Posterior vena cava (tissue), 2 donors: ENCODE data around the gene IMPG1. TPM values are rescaled to one million over a fixed set of nuclear protein-coding genes. Genes with fewer than 3 reads are reported as not detected.

ENCODE experiments used
- DNase-seq: peaks from one replicate; pipeline ENCODE4 v3.0.0-alpha.2; 2020; ENCODE audit warnings: low spot score
- intact Hi-C, 2 donors: fragments of 100-400 bp; cut with DNase I; formaldehyde crosslinking; loops; one replicate each; pipeline versions ENCODE4 v1.14.1 to v1.14.2; 2022 to 2023
- long read RNA-seq, 2 donors: library from polyadenylated mRNA; unstranded; transcript quantifications; one replicate each; pipeline ENCODE4 v2.0.0, GENCODE V29; 2020 to 2021
- total RNA-seq, 2 donors: library from RNA; stranded (reverse); fragmentation: NEBNext Ultra II Directional; extraction: Animal tissue kit (Norgen Biotek cat#: 25700); gene quantifications; one replicate each; pipeline ENCODE4 v1.2.1, GENCODE V29; 2021
- donor health status: DM: yes; HTN: yes; CAD: no.
- donor health status: DM: yes; HTN: yes; CAD: no.

Gene IMPG1, protein sequence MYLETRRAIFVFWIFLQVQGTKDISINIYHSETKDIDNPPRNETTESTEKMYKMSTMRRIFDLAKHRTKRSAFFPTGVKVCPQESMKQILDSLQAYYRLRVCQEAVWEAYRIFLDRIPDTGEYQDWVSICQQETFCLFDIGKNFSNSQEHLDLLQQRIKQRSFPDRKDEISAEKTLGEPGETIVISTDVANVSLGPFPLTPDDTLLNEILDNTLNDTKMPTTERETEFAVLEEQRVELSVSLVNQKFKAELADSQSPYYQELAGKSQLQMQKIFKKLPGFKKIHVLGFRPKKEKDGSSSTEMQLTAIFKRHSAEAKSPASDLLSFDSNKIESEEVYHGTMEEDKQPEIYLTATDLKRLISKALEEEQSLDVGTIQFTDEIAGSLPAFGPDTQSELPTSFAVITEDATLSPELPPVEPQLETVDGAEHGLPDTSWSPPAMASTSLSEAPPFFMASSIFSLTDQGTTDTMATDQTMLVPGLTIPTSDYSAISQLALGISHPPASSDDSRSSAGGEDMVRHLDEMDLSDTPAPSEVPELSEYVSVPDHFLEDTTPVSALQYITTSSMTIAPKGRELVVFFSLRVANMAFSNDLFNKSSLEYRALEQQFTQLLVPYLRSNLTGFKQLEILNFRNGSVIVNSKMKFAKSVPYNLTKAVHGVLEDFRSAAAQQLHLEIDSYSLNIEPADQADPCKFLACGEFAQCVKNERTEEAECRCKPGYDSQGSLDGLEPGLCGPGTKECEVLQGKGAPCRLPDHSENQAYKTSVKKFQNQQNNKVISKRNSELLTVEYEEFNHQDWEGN
- total RNA-seq = not detected
- long read RNA-seq, donor 1 = 0 reads
- long read RNA-seq, donor 2 = 0 reads

- DNase-seq = no peak
- intact Hi-C loops = no loop called here
Measured at GRCh38 chr6:76072562-76072961, at the start of gene IMPG1. IMPG1 (minus strand) TSS chr6:76072662; CDS start chr6:76072488, 174 bp downstream.

GRCh38 chr6:76120302-76120701, 47.8 kb upstream of the IMPG1 start:
- intact Hi-C loops = no loop called here
- DNase-seq = no peak

DNA sequence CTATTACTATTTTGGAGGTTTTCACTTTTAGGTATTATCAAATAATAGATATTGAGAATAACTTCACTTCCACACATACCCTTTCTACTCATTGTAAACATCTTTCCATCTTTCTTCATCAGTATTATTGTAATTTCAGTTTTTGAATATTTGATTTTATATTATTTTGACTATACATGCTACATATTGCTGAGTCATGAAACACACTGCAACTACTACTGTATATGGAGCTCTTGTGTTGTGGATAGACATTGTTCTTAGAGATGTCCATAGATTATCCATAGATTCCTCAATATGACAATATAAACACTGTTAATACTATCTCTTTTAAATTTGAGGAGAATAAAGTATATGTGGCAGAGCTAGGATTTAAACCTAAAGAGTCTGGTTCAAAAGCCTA, 819 bp upstream of the IMPG1 start:
- DNase-seq = no peak
- intact Hi-C loops = no loop called here

- no peak for DNase-seq
- intact Hi-C loops = no loop called here
Measured at GRCh38 chr6:76057469-76057868, 15.0 kb downstream of the IMPG1 start.

GRCh38 chr6:76052314-76052713, 20.1 kb downstream of the IMPG1 start:
- intact Hi-C loops = no loop called here
- no peak for DNase-seq

- intact Hi-C loops = no loop called here
- no peak for DNase-seq
Measured at GRCh38 chr6:76043690-76044089, 28.8 kb downstream of the IMPG1 start.

DNA sequence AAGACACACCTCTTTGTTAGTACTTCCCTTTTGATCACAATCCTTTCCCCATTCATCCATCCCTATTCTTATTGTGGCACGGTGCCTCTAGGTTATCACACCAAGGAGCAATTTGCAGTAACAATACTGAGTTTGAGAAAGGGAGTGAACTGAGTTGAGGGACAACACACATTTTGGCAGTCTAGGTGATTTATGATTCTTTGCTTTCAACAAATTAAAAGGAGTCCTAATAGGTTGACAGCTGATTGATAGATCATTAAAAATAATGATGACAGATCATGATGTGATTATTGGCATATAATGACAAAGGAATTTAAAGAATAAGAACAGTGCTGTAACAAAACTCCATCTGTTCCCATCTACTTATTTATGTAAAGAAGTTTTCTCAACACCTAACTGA, 36.7 kb downstream of the IMPG1 start:
- intact Hi-C loops = no loop called here
- no peak for DNase-seq

GRCh38 chr6:76026101-76026500, 46.4 kb downstream of the IMPG1 start:
- DNase-seq = no peak
- intact Hi-C loops = no loop called here

DNA sequence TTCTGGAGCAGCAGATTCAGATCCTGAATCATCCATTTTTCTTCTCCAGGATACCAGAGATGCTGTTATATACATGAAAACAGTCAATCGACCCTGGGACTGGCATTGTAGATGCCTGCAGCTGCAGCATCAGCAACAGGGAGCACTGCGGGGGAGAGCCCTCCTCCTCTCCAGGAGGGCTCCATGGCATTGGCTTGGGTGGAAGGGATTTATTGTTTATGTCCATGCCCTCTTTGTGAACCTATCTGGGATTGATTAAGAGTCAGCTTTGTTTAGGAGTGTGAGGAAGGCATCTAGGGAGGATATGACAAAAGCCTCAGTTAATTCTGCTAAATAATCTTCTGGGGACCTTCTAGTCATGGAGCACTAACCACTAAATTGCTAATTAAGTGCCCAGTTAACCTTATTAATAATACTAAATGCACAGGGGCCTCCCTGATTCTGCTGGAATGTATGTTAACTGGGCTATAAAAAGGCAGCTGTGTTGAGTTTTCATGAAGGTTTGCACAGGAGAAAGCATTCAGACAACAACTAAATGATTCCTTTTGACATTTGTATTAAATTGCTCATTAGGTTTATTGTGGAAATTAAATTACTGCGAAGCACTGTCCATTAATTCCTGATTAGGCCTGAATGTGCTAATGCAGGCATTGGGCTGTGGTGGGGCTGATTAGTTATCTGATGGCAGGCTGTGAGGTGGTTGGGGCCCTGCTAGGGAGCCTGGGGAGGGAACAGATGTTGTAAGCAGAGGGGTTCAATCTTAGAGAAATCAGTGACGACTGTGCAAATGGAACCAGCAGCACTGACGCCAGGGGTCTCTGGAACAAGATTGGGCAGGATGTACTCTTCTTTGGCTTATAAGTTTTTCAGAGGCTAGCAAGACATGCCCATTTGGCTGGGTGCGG, 57.6 kb downstream of the IMPG1 start:
- no peak for DNase-seq
- intact Hi-C loops = no loop called here

- intact Hi-C loops = no loop called here
- DNase-seq = no peak
Measured at GRCh38 chr6:76004202-76004601, 68.3 kb downstream of the IMPG1 start.

DNA sequence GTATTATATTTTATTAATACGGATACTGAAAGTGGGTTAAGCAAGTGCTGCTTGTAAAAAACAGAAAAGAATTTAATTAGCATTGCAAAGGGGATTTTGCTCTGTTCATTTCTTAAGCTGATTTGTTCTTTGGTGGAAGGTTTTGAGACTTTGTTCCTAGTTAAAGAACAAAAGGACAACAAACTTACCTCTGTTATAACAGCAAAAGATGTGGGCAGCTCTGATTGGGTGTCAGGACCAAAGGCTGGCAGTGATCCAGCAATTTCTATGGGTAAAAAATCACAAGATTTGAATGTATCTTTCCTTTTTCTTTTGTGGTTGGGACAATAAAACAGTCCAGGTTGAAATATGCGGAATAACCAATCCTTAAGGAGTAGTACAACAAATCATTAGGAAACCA, 68.8 kb downstream of the IMPG1 start:
- intact Hi-C loops = no loop called here
- no peak for DNase-seq

- DNase-seq = no peak
- intact Hi-C loops = no loop called here
Measured at GRCh38 chr6:76003113-76003512, 69.3 kb downstream of the IMPG1 start.

- DNase-seq = no peak
- intact Hi-C loops = no loop called here
Measured at GRCh38 chr6:76000629-76001028, 71.8 kb downstream of the IMPG1 start.

DNA sequence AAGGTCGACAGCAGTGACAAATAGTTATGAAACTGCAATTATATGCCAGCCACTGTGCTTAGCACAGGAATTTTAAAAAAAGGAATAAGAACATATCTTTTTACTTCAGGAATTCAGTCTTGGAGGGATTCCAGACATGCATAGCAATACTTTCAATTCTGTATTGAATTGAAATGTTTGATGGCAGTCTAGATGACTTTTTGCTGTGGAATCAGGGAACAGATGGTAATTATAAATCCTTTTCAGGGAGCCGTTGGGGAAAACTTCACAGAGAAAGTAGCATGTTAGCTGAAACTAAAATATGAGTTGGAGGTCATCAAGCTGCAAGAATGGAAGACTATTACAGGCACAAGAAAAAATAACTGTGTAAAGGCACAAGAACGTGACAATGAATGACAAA, 74.8 kb downstream of the IMPG1 start:
- intact Hi-C loops = no loop called here
- DNase-seq = no peak

- intact Hi-C loops = no loop called here
- DNase-seq = no peak
Measured at GRCh38 chr6:75993236-75994162, 79.0 kb downstream of the IMPG1 start.

GRCh38 chr6:75991941-75992340, 80.5 kb downstream of the IMPG1 start:
- no peak for DNase-seq
- intact Hi-C loops = no loop called here

- intact Hi-C loops = no loop called here
- no peak for DNase-seq
Measured at GRCh38 chr6:75986935-75987334, 85.5 kb downstream of the IMPG1 start.

- intact Hi-C loops = no loop called here
- DNase-seq = no peak
Measured at GRCh38 chr6:75975904-75976303, 96.6 kb downstream of the IMPG1 start.

- intact Hi-C loops = no loop called here
- no peak for DNase-seq
Measured at GRCh38 chr6:75970093-75970492, 102.4 kb downstream of the IMPG1 start.
